Esophagus squamous epithelium (tissue), 5 donors: ENCODE results near the gene RAPGEF1. TPM values are rescaled to one million over a fixed set of nuclear protein-coding genes. Genes with fewer than 3 reads are reported as not detected.

Experiments
- DNase-seq: peaks from one replicate; lab custom pipeline; 2025; lab: John Stamatoyannopoulos, UW
- H3K27ac ChIP-seq, 4 donors: fragments of 200-600 bp; sonication (generic); one replicate each; pipeline ENCODE4 v1.5.1; 2016 to 2019; ENCODE audit warnings: mild to moderate bottlenecking in 1 of 4
- H3K27me3 ChIP-seq, 4 donors: fragments of 200-600 bp; sonication (generic); 1 replicate in 3 of 4; 2 replicates in 1 of 4; pipeline versions ENCODE4 v1.5.1 to v1.6.0; 2017 to 2021; ENCODE audit warnings: antibody characterized with exemption in 1 of 4
- H3K36me3 ChIP-seq, 3 donors: fragments of 200-600 bp; sonication (generic); one replicate each; pipeline ENCODE4 v1.5.1; 2016 to 2019
- H3K4me1 ChIP-seq, 3 donors: fragments of 200-600 bp; sonication (generic); one replicate each; pipeline ENCODE4 v1.5.1; 2017 to 2019
- H3K4me3 ChIP-seq, 4 donors: fragments of 200-600 bp; sonication (generic); 1 replicate in 3 of 4; 2 replicates in 1 of 4; pipeline ENCODE4 v1.5.1; 2016 to 2019; ENCODE audit warnings: mild to moderate bottlenecking in 2 of 4, moderate library complexity in 1 of 4
- H3K9me3 ChIP-seq, 3 donors: fragments of 200-600 bp; sonication (generic); one replicate each; pipeline ENCODE4 v1.5.1; 2016 to 2019
- CTCF ChIP-seq, 6 experiments: fragments of 450-650 bp in 4 of 6; fragments of 200-600 bp in 2 of 6; sonication (generic) in 2 of 6; IDR thresholded peaks; one replicate each; pipeline ENCODE4 v1.5.1; 2016 to 2019; ENCODE audit warnings: antibody characterized with exemption in 6 of 6, mild to moderate bottlenecking in 4 of 6, moderate library complexity in 4 of 6
- POLR2A ChIP-seq, 4 donors: fragments of 450-650 bp; IDR thresholded peaks; one replicate each; pipeline ENCODE4 v1.6.1; 2017; ENCODE audit warnings: antibody characterized with exemption in 4 of 4, mild to moderate bottlenecking in 4 of 4, moderate library complexity in 3 of 4
- WGBS, 2 donors: methylation state at CpG; one replicate each; pipeline ENCODE4 v1.1.5; 2018; 5-methylcytosine and 5-hydroxymethylcytosine counted together
- intact Hi-C: fragments of 100-400 bp; cut with DNase I; formaldehyde crosslinking; loops from one replicate; pipeline ENCODE4 v1.15.0; 2022
- small RNA-seq, 4 donors: library from RNA; depleted of rRNA; stranded (forward); fragments of <200 nt; gene quantifications; one replicate each; pipeline ENCODE3, GENCODE V24; 2016
- total RNA-seq, 4 donors: library from RNA; depleted of rRNA; stranded (reverse); fragments of >200 nt; gene quantifications; one replicate each; pipeline ENCODE4 v1.1.0, GENCODE V29; 2016
- donor health status: DM: yes; HTN: yes; CAD: no.

RAPGEF1 gene
- total RNA-seq, 4 donors from 2014 or later: 12.2 to 40.4 (median 19.0) TPM

- no peak for DNase-seq
- no peak overlapping the region for H3K27ac ChIP-seq
- H3K9me3 ChIP-seq: no peaks in the 10 kb centered on the region
- H3K4me3 ChIP-seq: no peak overlapping the region
- peaks cover 21 to 60% (median 37%) of the 10 kb centered on the region in 3 donors for H3K36me3 ChIP-seq
- TF ChIP-seq POLR2A (IDR thresholded peaks at IDR 0.05): no peak
- no peak for TF ChIP-seq CTCF (IDR thresholded peaks at IDR 0.05)
- H3K4me1 ChIP-seq: peaks cover 7 to 23% (median 12%) of the 10 kb centered on the region in 3 donors
- H3K27me3 ChIP-seq: no peaks in the 10 kb centered on the region
- intact Hi-C loops: loop anchor here (10.0 kb wide), 1 partner anchor 216 kb away; the partner anchor contains the start of gene RAPGEF1
- WGBS, 2 donors: 91 to 93% methylated on average over 13 to 14 of the region's 35 CpGs
Observed at GRCh38 chr9:131528886-131529505, 210.9 kb downstream of the RAPGEF1 start.

- intact Hi-C loops: loop anchor here (10.0 kb wide), 1 partner anchor 217 kb away; the partner anchor contains the start of gene RAPGEF1
- no peak overlapping the region for H3K4me3 ChIP-seq
- DNase-seq: no peak
- peaks cover 23 to 68% (median 39%) of the 10 kb centered on the region in 3 donors for H3K36me3 ChIP-seq
- H3K9me3 ChIP-seq: no peaks in the 10 kb centered on the region
- H3K27me3 ChIP-seq: no peaks in the 10 kb centered on the region
- 78 to 87% methylated on average over 3 to 7 of the region's 7 CpGs for WGBS, 2 donors
- H3K27ac ChIP-seq: no peak overlapping the region
- peaks cover 7 to 23% (median 12%) of the 10 kb centered on the region in 3 donors for H3K4me1 ChIP-seq
- TF ChIP-seq POLR2A (IDR thresholded peaks at IDR 0.05) (no peak), CTCF (IDR thresholded peaks at IDR 0.05) (no peak)
Observed at GRCh38 chr9:131528186-131528585, 211.7 kb downstream of the RAPGEF1 start.

Small RNAs within 50 kb of the gene (small RNA-seq; reads per million reads assigned to genes)
- gene EIF4A1P3: 0 reads per million in 4 donors
- 0 reads per million in 4 donors for gene RF00272
- gene RN7SL328P: 0 to 0.14 (median 0) reads per million in 4 donors

Other genes starting within 250 kb of the RAPGEF1 start
- 10 to 100 TPM; 14.6 to 27.8 (median 18.4) TPM for gene POMT1, start 237.2 kb downstream of the RAPGEF1 start, total RNA-seq
- gene UCK1, start 208.8 kb downstream of the RAPGEF1 start, total RNA-seq: 10 to 100 TPM; 17.3 to 39.1 (median 24.8) TPM
- not detected for gene PRRT1B, start 194.6 kb downstream of the RAPGEF1 start, total RNA-seq